DMS153 treated with DMSO at 0.1 percent for 48 hours (cell line): Measurements from ENCODE around the gene NOS1AP.
"Not testable (repeated sequence)": the region's sequence is repeated elsewhere in the genome, so short reads cannot be mapped to it uniquely, and the experiment has no call there.

Experiments
- DNase-seq: peaks from one replicate; lab custom pipeline; 2025; ENCODE audit not compliant: unreplicated experiment; lab: John Stamatoyannopoulos, UW

NOS1AP gene

DNA sequence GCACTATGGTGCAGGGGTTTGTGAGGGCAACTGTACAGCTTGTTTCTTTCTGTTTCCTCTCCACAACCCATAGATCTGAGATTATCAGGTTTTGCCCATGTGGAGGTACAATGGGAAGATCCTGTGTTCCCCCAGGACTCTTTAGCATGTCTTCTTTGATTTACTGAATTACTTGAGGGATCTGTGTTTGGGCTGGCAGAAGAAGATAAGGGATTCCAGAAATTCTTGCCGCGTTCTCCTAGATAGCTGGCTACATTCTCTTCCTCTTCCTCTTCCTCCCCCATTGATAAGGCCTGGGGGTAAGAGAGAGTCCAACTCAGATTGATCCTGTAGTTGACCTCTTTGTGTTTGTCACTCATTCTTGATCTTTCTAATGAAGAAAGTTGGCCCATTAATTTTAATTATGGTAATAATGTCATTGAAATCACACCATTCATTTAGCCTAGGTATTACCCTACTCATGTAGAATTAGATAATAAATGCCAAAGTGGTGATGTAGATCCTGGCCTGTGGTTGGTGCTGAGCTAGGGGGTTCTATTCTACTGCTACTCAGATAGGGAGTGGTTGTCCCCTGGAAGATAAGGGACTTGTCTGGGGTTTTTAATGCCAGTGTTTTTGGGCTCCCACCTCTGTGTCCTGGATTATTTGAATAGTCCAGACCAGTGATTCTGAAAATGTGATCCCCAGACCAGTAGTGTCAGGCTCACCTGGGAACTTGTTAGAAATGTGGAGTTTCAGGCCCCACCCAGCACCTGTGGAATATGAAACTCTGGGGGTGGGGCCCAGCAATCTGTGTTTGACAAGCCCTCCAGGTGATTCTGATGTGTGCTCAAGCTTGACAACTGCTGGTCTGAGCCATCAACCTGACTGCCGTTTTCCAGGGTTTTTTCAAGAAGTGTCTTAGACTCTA is 122.2 kb downstream of the NOS1AP start:
- DNase-seq = peak; percentile 60

DNA sequence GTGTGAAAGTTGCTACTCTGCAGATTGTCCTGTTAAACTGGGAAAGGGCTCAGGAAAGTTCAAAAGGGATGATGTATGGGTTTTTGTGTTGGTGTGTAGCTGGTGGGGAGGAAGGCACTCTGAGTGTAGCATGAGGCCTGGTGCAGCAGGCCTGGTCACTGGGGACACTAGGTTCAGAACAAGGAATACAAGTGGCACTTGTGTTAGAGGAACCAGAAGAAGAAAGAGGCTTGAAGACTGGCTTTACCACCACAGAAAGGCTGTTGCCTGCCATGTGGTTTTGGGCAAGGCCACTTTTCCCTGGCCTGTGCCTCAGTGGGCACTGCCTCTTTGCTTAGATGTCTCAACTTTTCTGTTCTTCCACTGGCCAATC is 122.8 kb downstream of the NOS1AP start:
- no peak for DNase-seq

DNA sequence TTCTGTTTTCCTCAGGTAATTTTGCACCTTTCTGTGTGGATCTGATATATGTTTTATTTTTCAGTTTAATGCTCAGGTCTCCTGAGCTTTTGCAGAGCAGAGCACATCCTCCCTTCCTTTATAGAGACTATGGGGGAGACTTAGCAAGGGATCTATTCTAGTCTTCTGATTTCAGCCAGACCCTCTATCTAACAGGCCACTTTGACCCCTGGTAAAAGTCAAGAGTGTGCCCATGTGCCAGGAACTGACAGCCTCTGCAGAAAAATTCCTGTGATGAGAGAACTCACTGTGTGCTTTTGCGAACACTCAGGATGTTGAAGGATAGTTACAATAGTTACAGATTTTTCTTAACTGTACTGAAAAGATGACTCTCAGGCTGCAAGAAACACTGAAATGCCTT is 123.3 kb downstream of the NOS1AP start:
- DNase-seq = no peak

DNA sequence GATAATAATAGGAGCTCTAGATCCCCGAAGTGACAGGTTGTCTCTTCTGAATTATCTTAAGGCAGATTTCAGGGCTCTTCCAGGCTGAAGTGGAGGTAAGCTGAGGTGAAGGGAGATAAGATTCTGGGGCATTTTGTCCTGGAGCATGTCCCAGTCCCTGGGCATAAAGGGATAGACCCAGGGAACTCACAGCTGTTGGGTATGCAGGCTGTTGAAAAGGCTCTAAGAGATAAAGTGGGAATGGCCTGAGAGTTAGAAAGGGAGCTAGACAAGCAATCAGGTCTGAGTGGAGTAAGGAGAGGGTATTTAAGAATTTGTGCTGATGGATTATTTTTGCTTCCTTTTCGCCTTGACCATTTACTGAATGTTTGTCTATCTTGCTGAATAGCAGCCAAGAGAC is 123.7 kb downstream of the NOS1AP start:
- no peak for DNase-seq

DNA sequence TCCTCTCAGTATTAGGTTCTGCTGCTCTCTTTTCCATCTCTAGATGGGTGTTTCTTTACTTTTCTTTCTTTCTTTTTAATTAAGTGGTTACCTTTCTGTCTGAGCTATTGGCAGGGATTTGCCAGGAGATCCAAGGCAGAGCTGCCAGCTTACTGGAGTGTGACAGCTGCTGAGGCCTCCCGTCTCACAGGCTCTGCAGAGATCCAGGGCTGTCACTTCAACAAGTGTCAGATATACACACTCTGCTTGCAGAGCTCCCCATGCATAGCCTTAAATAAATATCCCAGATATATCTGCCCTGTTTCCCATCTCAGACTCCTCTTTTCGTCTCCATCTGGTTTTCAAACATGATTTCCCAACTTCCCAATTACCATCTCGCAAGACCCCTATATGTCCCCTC is 124.3 kb downstream of the NOS1AP start:
- peak; percentile 55 for DNase-seq

DNA sequence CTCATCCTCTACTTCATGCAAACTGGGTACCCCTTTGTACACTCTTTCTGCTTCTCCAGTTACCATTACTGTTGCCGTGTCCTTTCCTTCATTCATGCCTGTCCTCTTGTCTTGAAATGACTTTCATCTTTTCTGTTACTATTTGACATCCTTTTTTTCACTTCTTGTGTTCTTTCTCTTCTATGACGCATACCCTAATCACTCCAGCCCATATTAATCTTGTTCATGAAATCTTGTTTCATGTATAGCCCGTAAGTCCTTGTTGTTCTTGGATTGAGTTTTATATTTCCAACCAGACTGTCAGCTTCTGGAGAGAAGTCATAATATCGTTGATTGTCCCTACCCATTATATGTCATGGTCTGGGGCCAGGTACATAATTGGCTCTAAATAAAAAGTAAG is 126.1 kb downstream of the NOS1AP start:
- DNase-seq = no peak

DNA sequence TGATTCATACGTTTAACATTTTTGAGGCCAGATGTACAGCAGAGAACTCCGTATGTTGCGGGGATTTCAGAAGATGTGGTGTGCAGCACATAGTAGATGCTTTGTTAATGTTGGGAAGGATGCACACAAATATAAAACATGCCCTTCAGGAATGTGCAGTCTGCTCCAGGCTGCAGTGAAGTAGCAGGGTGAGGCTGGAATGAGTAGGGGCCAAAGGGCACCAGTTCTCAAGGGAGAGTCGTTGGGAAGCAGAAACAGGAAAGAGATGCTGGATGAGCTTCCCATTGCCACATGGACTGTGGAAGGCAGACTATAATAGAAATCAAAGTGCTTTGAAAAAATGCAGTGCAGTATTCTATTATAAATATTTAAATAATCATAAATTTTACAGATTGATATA is 126.9 kb downstream of the NOS1AP start:
- no peak for DNase-seq

DNA sequence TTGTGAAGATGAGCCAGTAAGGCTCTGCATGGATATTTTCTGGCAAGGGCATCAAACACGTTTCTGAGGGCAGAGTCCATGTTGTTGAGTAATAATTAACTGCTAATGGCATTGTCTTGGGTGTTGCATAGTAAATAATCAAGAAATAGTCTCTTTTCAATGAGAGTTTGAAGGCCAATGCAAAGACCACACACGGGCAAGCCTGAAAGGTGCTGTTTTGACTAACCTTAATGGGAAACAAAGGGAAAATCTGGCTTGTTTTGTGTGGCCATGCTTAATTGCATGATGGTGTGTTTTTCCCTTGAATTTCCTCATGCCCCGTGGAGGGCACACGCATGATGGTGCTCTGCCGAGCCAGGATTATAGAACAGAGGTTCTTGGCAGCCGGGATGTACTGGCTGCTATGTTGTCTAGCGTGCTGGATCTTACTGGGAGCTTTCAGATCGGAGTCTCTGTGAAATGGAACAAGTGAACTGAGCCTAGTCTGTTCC is 127.6 kb downstream of the NOS1AP start:
- no peak for DNase-seq

DNA sequence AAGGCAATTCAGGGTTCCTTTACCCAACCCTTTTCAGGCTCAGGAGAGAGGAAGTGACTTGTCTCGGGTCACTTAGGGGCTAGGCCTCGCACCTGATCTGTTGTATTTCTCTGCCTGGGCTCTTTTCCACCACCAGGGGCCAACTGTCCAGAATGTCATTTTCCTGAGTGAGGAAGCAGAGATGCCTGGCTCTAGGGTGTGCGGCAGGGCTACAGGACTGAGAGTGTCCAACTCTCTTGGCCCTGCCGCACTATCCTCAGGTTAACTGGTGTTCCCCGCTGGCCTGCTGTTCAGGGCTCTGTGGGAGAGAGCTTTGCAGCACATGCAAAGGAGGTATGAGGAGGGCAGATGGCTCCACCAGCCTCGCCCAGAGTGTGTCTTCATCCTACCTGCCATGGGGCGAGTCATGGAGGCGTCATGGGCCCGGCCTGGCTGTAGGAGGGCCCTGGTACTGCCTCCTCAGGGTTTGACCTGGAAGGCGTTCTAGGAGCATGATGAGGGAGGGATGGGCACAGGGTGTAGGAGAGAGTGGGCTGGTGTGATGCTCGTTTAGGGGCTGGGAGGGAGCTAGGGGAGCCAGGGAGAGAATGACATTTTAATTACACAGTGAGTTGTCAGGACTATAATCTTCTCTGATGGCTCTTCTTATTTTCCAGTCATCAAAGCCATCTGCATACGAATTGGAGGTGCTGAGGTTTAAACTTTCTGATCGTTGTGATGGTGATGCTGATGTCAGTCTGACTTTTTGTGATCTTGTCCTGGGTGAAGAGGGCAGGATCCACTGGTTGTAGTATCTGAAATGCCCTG is 128.3 kb downstream of the NOS1AP start:
- no peak for DNase-seq

DNA sequence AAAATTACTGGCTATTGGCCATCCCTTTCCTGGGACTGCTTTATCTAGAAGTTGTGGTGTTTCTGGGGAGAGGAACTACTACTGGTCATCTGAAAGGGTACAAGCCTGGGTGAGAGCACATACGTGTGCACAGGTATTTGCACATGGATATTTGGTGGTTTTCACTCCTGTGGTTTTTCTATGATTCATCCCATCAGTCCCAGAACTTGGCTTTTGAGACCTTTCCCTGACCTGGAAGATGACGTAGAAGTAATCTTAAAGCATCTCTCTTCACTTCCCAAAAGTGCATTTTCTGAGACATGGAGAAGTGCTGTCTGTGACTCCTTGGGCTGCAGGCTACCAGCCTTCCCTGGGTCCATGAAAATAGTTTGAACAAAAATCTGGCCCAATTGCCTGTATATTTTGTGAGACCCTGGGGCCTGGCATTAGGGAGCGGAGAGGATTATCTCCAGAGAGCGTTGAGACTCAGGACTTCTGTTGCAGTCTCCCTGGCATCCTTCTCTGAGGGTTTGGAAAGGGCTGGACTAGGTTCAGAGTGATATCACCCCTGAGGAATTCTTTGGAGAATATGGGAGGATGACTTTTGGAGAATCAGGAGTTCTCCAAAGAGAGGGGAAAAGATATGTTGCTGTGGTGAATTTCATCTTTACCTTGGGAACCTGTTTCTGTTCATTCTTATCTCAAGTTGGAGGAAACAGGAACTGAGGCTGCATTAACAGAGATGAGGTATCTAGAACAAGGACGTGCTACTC is 130.8 kb downstream of the NOS1AP start:
- no peak for DNase-seq

DNA sequence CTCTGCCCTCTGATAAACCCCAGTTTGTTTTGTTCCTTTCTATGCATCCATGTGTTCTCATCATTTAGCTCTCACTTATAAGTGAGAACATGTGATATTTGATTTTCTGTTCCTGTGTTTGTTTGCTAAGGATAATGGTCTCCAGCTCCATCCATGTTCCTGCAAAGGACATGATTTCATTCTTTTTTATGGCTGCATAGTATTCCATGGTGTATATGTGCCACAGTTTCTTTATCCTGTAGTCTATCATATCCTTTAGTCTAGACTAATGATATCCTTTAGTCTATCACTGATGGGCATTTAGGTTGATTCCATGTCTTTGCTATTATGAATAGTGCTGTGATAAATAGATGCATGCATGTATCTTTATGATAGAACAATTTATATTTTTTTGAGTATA is 131.6 kb downstream of the NOS1AP start:
- not testable (repeated sequence) for DNase-seq

DNA sequence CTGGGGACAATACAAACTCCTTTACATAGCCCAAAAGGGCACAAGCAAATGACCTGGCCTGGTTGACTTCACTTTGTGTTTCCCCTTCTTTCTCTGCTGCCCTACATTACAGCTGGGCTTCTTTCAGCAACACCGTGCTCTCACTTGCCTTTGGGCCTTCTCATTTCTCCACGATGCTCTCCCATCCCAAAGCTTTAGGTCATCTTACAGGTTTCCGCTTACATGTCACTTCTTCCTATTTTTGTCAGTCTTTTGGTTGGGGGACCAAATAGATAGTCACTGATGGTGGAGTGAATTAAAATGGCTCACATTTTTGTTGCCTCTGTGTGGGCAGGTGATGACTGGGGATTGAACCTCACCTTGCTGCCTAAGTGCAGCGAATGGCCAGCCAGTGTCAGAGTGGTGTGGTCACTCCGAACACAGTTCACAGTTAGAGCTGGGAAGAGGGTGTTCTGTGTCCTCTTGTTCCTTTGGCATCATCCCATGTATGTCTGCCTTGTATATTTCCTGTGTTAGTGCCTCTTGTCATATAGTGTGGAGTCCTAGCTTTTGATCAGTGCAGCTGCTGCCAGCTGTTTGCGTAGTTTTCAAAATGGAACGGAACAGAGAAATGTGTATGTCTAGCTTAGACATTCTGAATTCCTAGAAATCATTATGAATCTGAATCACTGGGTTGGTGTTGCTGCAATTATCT is 134.8 kb downstream of the NOS1AP start:
- DNase-seq = peak; percentile 40

DNA sequence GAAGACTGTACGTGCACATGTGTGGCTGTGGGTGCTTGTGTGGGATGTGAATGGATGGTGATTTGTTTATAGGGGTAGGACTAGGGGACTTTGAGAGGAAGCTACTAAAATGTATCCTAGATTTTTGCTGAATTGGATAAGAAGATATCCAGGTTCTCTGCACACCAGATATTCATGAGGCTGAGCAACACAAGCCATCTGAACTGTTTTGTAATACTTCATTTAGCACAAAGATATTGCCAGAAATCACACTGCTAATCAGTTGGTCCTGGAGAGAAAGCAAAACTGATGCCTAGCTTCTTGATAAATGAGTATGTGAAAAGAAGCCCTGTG is 135.3 kb downstream of the NOS1AP start:
- no peak for DNase-seq

DNA sequence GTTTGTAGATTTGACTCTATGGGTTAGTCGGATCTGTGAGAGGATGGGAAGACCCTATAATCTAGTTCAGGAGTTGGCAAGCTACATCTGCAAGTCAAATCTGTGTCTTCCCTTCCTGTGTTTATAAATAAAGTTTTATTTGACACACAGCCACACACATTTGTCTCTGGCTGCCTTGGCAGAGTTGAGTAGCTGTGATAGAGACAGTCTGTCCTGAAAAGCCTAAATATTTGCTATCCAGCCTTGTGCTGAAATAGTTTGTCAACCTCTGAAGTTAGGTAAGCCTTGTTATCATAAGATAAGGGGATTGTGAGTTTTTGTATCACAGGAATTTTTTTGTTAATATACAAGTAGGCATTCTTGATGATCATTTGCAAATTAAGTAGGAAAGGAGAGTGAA is 136.8 kb downstream of the NOS1AP start:
- DNase-seq = peak; percentile 90

DNA sequence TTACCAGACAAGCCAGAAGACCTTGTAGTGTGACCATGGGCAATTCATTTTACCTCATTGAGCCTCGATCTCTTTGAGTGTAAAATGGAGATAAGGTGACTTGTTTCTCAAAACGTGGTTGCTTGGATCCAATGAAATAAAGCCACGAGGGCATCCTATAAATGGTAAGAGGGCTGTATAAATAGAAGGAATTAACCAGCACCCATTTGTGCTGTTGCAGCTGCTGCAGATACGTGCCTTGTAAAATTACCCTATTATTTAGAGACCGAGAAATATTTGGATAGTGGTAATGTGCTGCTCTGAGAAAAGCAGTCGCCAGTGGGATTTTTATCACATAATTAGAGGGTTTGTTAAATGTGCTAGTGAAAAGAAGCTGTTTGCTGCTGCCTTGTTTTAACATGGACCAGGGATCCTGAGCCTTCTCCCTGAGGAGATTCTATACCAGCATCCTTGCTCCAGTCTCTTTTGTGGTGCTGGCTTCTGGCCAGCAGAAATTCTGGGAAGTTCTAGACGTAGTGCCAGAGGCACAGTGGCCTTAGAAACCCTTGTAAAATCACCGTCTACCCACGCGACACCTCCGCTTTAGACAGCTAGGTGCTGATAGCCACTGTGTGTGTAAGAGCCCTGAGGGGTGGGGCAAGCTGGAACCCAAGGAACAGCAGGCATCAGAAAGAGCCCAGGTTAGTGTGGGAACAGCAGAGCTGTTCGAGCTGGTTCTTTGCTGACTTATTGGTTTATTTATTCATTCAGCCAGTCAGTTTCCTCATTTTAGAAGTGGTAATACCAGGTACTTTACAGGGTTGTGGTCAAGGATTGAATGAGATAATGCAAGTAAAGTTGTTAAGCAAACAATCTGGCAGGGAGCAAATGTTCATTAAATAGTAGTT is 137.5 kb downstream of the NOS1AP start:
- DNase-seq = peak; percentile 100

DNA sequence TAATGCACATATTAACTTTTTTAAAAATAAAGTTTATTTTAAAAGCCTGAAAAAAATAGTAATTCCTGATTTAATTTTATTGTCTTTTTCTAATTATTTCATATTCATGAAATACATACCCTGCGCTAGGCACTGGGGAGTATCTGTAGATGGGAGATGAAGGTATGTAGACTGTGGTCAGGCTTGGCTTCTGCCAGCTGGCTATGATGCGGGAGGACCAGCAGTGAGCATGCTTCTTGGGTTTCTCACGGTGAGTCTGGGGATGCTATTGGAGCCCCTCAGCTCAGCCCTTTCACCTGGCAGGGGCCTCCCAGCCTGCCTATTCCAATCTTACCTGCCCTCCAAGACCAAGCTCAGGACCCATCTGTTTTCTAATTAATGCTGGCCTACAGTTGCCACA is 138.4 kb downstream of the NOS1AP start:
- DNase-seq = no peak

DNA sequence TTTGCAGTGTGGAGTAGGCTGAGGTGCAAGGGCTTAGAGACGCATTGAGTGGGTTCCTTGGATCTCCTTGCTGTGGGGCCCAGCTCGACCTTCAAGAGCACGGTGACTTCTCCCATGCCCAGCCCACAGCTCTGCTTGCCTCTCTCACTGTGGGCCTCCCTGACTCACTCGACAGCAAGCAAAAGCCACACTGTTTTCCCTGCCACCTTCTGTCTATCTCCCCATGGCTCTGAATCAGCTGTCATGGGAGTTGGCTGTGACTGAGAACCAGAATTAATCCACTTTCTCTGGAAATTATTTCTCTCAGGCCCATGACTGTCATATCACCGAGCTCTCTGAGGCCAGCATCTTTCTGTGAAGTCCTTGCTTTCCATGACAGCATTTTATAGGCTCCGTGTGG is 140.7 kb downstream of the NOS1AP start:
- DNase-seq = no peak

DNA sequence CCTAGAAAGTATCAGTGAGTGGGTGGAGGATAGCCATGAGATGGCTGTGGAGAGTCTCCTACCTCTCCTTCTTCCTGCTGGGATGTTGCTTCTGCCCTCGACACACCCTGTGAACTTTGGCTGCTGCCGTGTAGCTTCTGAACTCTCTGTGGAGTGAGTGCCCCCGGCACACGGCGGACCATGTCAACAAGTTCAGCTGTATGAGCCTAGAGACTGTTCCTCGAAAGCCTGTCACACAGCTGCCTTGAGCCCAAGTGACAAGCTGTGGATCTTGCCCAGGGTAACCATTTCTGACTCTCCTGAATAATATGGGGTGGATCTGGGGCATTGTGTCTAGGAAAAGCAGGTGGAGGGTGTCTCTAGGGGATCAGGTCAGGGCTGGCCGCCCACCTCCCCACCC is 143.2 kb downstream of the NOS1AP start:
- DNase-seq = no peak

DNA sequence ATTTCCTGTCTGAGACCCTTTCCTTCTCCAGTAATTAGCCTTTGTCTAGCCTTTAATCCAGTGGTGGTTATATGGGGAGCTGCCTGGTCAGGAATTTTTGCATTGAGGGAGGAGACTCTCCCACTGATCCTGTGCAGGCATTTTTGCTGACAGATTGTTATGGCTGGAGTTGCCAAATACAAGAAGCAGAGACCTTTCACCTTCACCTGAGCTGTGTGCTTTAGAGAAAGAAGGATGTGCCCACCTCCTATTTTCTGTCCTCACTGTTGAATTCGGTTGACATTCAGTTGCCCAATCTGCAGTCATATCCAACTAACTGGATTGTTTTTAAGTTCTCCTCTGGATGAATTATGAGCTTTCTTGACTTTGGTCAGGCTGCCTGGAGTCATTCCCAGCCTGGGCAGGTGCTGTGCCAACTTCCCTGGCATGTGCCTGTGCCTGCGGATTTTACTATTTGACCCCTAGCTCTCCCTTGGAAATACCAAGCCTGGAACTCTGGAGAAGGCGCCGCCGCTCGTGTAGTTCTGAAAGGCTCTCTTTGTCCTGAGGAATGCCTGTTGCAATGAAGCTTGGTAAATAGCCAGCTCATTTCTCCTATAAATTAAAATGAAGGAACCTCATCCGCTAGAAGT is 143.9 kb downstream of the NOS1AP start:
- DNase-seq = no peak
